SK-N-MC (cell line): ENCODE data around the gene SECTM1.

ENCODE experiments used
- EZH2 ChIP-seq: fragments of 200-600 bp; sonication (generic); IDR thresholded peaks from one replicate; pipeline ENCODE4 v1.6.1; 2017; ENCODE audit warnings: antibody characterized with exemption
- POLR2AphosphoS5 ChIP-seq: IDR thresholded peaks from 2 replicates; pipeline ENCODE4 v1.6.1; 2012; ENCODE audit warnings: mild to moderate bottlenecking, low read depth, low read length, borderline replicate concordance

GRCh38 chr17:82353484-82353883 lies 19.9 kb upstream of the SECTM1 start:
- TF ChIP-seq POLR2AphosphoS5 (no peak), EZH2 (no peak)
